ENCODE data around the gene RNU2-1. TPM values are rescaled to one million over a fixed set of nuclear protein-coding genes. Genes with fewer than 3 reads are reported as not detected.

The RNU2-1 gene
- total and polyA plus RNA-seq, 12 donors: 802 to 4,475 (median 3,039) TPM; not detected in 2

DNA sequence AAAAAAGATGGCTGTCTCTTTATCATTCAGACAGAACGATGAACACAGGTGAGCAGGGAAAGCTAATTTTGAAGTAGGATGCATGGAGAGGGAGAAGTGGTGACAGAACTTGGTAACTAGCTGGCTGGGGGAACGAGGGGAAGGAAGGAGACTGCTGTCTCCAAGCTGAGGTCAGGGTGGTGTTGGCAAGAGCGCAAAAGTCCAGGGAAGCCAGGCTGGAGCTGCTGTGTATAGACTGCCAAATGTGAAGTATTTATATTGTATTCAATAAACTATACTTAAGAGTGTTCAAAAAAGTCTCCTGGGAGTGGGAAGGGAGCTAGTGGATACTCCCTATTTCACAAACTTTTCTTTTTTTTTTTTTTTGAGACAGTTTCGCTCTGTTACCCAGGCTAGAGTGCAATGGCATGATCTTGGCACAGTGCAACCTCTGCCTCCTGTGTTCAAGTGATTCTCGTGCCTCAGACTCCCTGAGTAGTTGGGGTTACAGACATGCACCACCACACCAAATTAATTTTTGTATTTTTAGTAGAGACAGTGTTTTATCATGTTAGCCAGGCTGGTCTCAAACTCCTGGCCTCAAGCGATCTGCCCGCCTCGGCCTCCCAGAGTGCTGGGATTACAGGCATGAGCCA, 13.9 kb downstream of the RNU2-1 start:
- TF ChIP-seq, protein P1, sequence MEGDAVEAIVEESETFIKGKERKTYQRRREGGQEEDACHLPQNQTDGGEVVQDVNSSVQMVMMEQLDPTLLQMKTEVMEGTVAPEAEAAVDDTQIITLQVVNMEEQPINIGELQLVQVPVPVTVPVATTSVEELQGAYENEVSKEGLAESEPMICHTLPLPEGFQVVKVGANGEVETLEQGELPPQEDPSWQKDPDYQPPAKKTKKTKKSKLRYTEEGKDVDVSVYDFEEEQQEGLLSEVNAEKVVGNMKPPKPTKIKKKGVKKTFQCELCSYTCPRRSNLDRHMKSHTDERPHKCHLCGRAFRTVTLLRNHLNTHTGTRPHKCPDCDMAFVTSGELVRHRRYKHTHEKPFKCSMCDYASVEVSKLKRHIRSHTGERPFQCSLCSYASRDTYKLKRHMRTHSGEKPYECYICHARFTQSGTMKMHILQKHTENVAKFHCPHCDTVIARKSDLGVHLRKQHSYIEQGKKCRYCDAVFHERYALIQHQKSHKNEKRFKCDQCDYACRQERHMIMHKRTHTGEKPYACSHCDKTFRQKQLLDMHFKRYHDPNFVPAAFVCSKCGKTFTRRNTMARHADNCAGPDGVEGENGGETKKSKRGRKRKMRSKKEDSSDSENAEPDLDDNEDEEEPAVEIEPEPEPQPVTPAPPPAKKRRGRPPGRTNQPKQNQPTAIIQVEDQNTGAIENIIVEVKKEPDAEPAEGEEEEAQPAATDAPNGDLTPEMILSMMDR (IDR thresholded peaks at IDR 0.05): no peak
- ATAC-seq (no peak), DNase-seq (no peak)
- Histone ChIP-seq H3K27me3 (no peaks in the 10 kb centered on the region), H3K4me1 (peaks cover 0 to 5% (median 0%) of the 10 kb centered on the region in 9 donors), H3K36me3 (peaks cover 0 to 90% (median 6%) of the 10 kb centered on the region in 9 donors), H3K9me3 (no peaks in the 10 kb centered on the region), H3K4me3 (no peak overlapping the region), H3K27ac (no peak overlapping the region)
- 76 to 80% methylated on average over 7 to 8 of the region's 8 CpGs for WGBS, 2 donors
- intact Hi-C loops (cut with DNase I): loop anchor here in 1 of 10 donors (10.0 kb wide), 1 partner anchor 95 kb away; no protein-coding TSS in a partner anchor

DNA sequence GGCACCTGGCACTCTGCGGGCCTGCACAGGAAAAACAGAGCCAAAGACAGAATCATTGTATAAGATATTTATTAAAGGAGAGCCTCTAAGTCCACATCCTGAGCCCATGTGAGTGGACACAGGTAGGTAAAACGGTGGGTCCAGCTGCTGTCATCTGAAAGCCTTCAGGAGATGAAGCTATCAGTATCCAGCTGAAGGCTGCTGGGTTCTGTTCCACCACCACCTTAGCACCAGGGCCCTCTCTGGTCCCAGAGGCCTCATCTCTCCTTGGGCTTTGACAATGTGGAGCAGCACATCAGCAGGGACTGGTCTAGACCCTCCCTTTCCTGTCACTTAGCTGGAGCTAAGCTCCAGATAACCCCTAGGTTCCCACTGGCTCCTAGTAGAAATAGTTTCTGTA, 14.8 kb downstream of the RNU2-1 start:
- Histone ChIP-seq H3K27ac (no peak overlapping the region), H3K4me3 (no peak overlapping the region), H3K27me3 (no peaks in the 10 kb centered on the region), H3K9me3 (no peaks in the 10 kb centered on the region), H3K4me1 (peaks cover 0 to 5% (median 0%) of the 10 kb centered on the region in 9 donors), H3K36me3 (peaks cover 0 to 90% (median 6%) of the 10 kb centered on the region in 9 donors)
- WGBS, 2 donors: 81 to 91% methylated on average over 2 of the region's 2 CpGs
- intact Hi-C loops (cut with DNase I): loop anchor here in 1 of 10 donors (10.0 kb wide), 1 partner anchor 96 kb away; no protein-coding TSS in a partner anchor
- ATAC-seq (no peak), DNase-seq (no peak)
- TF ChIP-seq, protein P1 (IDR thresholded peaks at IDR 0.05): no peak

DNA sequence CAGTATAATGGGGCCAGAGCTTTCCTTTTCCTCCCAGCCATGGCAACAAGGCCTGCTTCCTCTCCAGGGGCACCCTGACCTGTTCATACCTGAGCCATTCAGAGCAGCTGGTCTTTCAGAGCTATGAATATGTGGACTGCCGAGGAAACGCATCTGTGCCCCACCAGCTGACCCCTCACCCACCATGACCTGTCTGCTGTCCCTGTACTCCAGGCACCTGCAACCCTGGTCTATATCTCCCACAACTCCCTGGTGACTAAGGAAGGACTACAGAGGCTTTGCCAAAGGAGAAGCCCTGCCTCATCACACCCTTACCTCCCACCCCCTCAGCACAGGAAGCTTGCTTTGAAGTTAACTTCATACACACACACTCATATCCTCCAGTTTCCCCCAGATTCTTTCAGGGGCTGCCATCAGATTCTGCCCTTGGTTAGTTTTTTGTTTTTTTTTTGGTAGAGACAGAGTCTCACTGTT, 16.1 kb downstream of the RNU2-1 start:
- H3K9me3 ChIP-seq: no peaks in the 10 kb centered on the region
- DNase-seq (no peak), ATAC-seq (no peak)
- intact Hi-C loops (cut with DNase I): loop anchor here in 1 of 10 donors (10.0 kb wide), 1 partner anchor 97 kb away; no protein-coding TSS in a partner anchor
- no peaks in the 10 kb centered on the region for H3K27me3 ChIP-seq
- H3K27ac ChIP-seq: no peak overlapping the region
- peaks cover 0 to 13% (median 7%) of the 10 kb centered on the region in 9 donors for H3K4me1 ChIP-seq
- 94 to 100% methylated on average over 2 of the region's 2 CpGs for WGBS, 2 donors
- H3K36me3 ChIP-seq: peaks cover 0 to 88% (median 6%) of the 10 kb centered on the region in 9 donors
- H3K4me3 ChIP-seq: no peak overlapping the region
- TF ChIP-seq, protein P1 (IDR thresholded peaks at IDR 0.05): no peak

DNA sequence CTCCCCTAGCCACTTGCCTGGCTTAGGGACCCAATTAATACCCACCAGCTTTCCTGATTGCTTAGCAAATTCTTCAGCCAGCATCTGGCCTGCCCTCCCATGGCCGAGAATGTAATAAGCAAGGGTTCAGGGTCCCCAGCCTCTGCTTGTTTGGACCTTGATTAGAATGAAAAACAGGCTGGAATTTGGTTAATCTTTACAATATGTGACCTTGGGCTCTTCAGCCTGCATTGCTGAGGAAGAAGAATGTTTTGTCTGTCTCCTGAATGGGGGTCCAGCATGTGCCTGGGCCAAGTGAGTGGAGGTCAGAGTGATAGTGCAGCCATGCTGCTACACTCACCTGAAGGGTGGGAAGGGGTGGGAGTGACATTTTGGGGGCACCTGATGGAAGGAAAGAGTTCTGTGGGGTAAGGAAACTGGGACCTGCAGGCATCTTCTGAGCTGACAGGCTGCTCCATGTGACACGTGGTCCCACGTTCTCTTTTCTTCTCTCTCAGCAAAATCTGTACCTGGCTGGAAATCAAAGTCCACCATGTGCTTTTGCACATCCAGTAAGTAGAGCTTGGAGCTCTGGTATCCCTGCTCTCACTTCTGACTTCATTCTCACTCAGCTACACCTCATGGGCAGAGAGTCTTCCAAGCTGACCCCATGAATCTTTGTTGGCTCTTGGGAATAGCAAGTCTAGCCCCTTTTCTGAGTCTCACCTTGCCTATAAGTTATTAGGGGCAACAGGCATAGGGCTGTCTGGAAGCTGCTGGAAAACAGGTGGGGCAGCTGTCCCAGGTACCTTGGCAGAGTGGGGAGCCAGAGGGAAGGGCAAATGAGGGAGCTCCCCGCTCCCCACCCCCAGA, 16.8 kb downstream of the RNU2-1 start:
- intact Hi-C loops (cut with DNase I): loop anchor here in 1 of 10 donors (10.0 kb wide), 1 partner anchor 98 kb away; no protein-coding TSS in a partner anchor
- WGBS, 2 donors: 96 to 98% methylated on average over 4 of the region's 4 CpGs
- ATAC-seq: no peak
- no peaks in the 10 kb centered on the region for H3K9me3 ChIP-seq
- H3K4me3 ChIP-seq: no peak overlapping the region
- no peaks in the 10 kb centered on the region for H3K27me3 ChIP-seq
- TF ChIP-seq, protein P1 (IDR thresholded peaks at IDR 0.05): no peak
- H3K4me1 ChIP-seq: peaks cover 0 to 20% (median 11%) of the 10 kb centered on the region in 9 donors
- no peak overlapping the region for H3K27ac ChIP-seq
- no peak for DNase-seq
- peaks cover 0 to 82% (median 6%) of the 10 kb centered on the region in 9 donors for H3K36me3 ChIP-seq
